ENCODE results near the gene RNF25.
A peak's percentile ranks its signal among the peaks of the same experiment; 100 is the strongest.

Gene RNF25

DNA sequence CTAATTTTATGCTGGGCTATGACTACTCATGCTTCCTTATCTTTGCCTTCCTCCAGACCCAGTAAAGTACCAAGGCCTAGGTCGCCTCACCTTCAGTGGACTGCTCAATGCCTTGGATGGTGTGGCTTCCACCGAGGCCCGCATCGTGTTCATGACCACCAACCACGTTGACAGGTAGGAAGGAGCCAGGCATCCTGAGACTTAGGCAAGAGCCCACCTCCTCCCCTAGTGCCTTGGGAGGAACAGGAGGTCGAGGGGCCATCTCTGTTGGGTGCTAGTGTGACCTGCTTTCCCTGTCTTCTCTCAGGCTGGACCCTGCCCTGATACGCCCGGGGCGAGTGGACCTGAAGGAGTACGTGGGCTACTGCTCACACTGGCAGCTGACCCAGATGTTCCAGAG, 9.0 kb downstream of the RNF25 start:
- TF ChIP-seq, protein P1, sequence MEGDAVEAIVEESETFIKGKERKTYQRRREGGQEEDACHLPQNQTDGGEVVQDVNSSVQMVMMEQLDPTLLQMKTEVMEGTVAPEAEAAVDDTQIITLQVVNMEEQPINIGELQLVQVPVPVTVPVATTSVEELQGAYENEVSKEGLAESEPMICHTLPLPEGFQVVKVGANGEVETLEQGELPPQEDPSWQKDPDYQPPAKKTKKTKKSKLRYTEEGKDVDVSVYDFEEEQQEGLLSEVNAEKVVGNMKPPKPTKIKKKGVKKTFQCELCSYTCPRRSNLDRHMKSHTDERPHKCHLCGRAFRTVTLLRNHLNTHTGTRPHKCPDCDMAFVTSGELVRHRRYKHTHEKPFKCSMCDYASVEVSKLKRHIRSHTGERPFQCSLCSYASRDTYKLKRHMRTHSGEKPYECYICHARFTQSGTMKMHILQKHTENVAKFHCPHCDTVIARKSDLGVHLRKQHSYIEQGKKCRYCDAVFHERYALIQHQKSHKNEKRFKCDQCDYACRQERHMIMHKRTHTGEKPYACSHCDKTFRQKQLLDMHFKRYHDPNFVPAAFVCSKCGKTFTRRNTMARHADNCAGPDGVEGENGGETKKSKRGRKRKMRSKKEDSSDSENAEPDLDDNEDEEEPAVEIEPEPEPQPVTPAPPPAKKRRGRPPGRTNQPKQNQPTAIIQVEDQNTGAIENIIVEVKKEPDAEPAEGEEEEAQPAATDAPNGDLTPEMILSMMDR (IDR thresholded peaks at IDR 0.05; ENCODE audit: low read depth, low read length) = no peak
- H3K4me3 ChIP-seq (ENCODE audit: low read depth, low read length) = no peak overlapping the region
- in situ Hi-C loops (cut with HindIII; ENCODE audit: low sequenced_read_pairs) = no loop called here
- DNase-seq (ENCODE audit: low read depth, low spot score) = no peak

DNA sequence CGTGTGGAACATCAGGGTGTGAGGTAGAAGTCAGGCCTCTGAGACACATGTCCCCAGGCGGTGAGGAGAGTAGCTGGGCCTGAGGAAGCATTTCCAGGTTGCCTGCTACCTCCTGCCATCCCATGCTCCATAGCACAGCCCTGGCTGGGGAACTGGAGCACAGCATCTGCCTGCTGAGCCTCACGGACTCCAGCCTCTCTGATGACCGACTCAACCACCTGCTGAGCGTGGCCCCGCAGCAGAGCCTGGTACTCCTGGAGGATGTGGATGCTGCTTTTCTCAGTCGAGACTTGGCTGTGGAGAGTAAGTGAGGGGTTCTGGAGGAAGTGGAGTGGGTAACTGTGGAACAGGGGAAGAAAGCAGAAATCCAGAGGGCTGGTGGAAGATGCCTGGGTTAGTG, 9.4 kb downstream of the RNF25 start:
- TF ChIP-seq, protein P1 (IDR thresholded peaks at IDR 0.05; ENCODE audit: low read depth, low read length) = no peak
- DNase-seq (ENCODE audit: low read depth, low spot score) = no peak
- no peak overlapping the region for H3K4me3 ChIP-seq (ENCODE audit: low read depth, low read length)
- in situ Hi-C loops (cut with HindIII; ENCODE audit: low sequenced_read_pairs) = no loop called here

DNA sequence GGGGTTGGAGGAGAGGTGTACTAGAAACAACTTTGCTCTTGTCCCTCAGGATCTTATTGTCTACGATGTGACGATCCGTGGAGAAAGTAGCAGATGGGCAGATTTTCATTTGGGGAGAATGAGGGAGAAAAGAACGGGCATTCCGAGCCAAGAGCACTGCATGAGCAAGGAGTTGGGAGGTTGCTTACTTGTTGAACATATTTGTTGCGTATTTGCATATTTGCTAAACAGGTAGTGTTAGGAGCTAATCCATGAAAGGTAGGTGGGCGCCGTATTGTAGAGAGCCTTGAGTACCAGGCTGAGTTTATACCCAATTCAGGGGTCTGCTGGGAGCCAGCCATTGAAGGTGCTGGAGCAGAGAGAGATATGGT, 11.8 kb downstream of the RNF25 start:
- H3K4me3 ChIP-seq (ENCODE audit: low read depth, low read length) = peak overlapping the region; percentile 84
- no peak for DNase-seq (ENCODE audit: low read depth, low spot score)
- TF ChIP-seq, protein P1 (IDR thresholded peaks at IDR 0.05; ENCODE audit: low read depth, low read length) = no peak
- in situ Hi-C loops (cut with HindIII; ENCODE audit: low sequenced_read_pairs) = no loop called here

GRCh38 chr2:218659258-218659987, 12.4 kb downstream of the RNF25 start, which contains the start of the genes BCS1L and ZNF142:
BCS1L (plus strand) TSS chr2:218659683; CDS start chr2:218660988, 1,305 bp downstream.
ZNF142 (minus strand) TSS chr2:218659623; CDS start chr2:218656429, 3,194 bp downstream.
- peak within 1 kb of the TSS; percentile 84 for H3K4me3 ChIP-seq (ENCODE audit: low read depth, low read length)
- in situ Hi-C loops (cut with HindIII; ENCODE audit: low sequenced_read_pairs) = no loop called here
- TF ChIP-seq, protein P1 (IDR thresholded peaks at IDR 0.05; ENCODE audit: low read depth, low read length) = no peak
- DNase-seq (ENCODE audit: low read depth, low spot score) = peak; percentile 90

DNA sequence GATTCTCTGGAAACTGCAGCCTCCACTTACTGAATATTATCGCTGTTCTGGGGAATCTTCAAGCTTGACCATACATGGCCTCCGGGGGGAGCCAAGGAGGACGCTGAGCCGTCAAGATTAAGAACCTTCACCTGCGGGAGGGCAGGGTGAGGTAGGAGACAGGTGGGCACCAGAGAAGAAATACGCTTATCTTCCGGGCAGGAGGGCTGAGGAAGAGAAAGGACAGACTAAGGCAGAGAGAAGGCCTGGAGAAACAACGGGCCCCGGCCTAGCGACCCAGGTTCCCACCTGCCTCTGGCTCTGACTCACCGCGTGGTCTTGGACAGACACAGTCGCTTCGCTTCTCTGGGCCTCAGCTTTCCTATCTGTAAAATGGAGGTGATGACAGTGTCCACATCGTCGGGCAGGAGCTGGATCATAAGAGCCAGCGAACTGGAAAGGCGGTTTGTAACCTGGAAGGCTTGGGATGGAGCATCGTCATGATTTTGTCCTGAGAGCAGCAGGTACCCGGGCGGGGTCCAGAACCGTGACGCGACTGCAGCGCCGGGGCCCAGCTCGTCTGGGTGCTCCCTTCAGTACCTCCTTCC, 13.0 kb downstream of the RNF25 start:
- H3K4me3 ChIP-seq (ENCODE audit: low read depth, low read length) = peak overlapping the region; percentile 84
- TF ChIP-seq, protein P1 (IDR thresholded peaks at IDR 0.05; ENCODE audit: low read depth, low read length) = peak; percentile 57
- in situ Hi-C loops (cut with HindIII; ENCODE audit: low sequenced_read_pairs) = no loop called here
- peak; percentile 45 for DNase-seq (ENCODE audit: low read depth, low spot score)

- TF ChIP-seq, protein P1 (IDR thresholded peaks at IDR 0.05; ENCODE audit: low read depth, low read length) = no peak
- DNase-seq (ENCODE audit: low read depth, low spot score) = no peak
- no peak overlapping the region for H3K4me3 ChIP-seq (ENCODE audit: low read depth, low read length)
- in situ Hi-C loops (cut with HindIII; ENCODE audit: low sequenced_read_pairs) = no loop called here
Measured at GRCh38 chr2:218655751-218656150, 16.1 kb downstream of the RNF25 start.
